Aorta (tissue), 5 donors: ENCODE measurements around the gene HAND2. TPM values are rescaled to one million over a fixed set of nuclear protein-coding genes. Genes with fewer than 3 reads are reported as not detected.

Experiments
- ATAC-seq: fragments of 200-7000 bp; cut with Tn5 transposase; one replicate; pipeline ENCODE4 v1.9.1; 2022; ENCODE audit warnings: moderate library complexity; ENCODE audit not compliant: low FRiP score
- DNase-seq, 2 donors: peaks; one replicate each; pipeline ENCODE4 v3.0.0-alpha.2; 2020
- H3K27ac ChIP-seq, 2 donors: one replicate each; pipeline ENCODE4 v1.5.1; 2013; ENCODE audit warnings: low read length in 2 of 2, mild to moderate bottlenecking in 2 of 2, moderate library complexity in 2 of 2, control low read depth in 1 of 2, inconsistent platforms in 1 of 2, low read depth in 1 of 2
- H3K27me3 ChIP-seq, 2 donors: one replicate each; pipeline ENCODE4 v1.6.1; 2013; ENCODE audit warnings: control low read depth in 1 of 2, low read length in 1 of 2, mild to moderate bottlenecking in 1 of 2, moderate library complexity in 1 of 2; ENCODE audit not compliant: insufficient read depth in 2 of 2, control insufficient read depth in 1 of 2
- H3K36me3 ChIP-seq, 2 donors: one replicate each; pipeline ENCODE4 v1.6.1; 2013; ENCODE audit warnings: control low read depth in 1 of 2, low read length in 1 of 2, mild to moderate bottlenecking in 1 of 2; ENCODE audit not compliant: insufficient read depth in 2 of 2, control insufficient read depth in 1 of 2
- H3K4me1 ChIP-seq, 2 donors: one replicate each; pipeline ENCODE4 v1.6.1; 2013; ENCODE audit warnings: low read length in 2 of 2, control low read depth in 1 of 2, mild to moderate bottlenecking in 1 of 2, moderate library complexity in 1 of 2; ENCODE audit not compliant: insufficient read depth in 2 of 2, control insufficient read depth in 1 of 2
- H3K4me3 ChIP-seq, 2 donors: one replicate each; pipeline ENCODE4 v1.5.1; 2013; ENCODE audit warnings: low read length in 2 of 2, control low read depth in 1 of 2, mild to moderate bottlenecking in 1 of 2
- H3K9me3 ChIP-seq: one replicate; pipeline ENCODE4 v1.6.1; 2013; ENCODE audit warnings: mild to moderate bottlenecking, low read length; ENCODE audit not compliant: control insufficient read depth
- WGBS, 2 donors: extraction: QIAGEN DNeasy Blood & Tissue Kit; methylation state at CpG; one replicate each; pipeline ENCODE4 v1.1.7; 2013; 5-methylcytosine and 5-hydroxymethylcytosine counted together
- intact Hi-C, 2 donors: fragments of 100-400 bp; cut with DNase I; formaldehyde crosslinking; loops; one replicate each; pipeline versions ENCODE4 v1.14.2 to v1.15.0; 2022
- polyA plus RNA-seq, 2 donors: library from polyadenylated mRNA; stranded (reverse); fragments of 200-250 nt; gene quantifications; one replicate each; pipeline ENCODE4 v1.2.3, GENCODE V29; 2013
- total RNA-seq, 2 donors: library from RNA; stranded (reverse); fragmentation: NEBNext Ultra II Directional; extraction: Animal tissue kit (Norgen Biotek cat#: 25700); gene quantifications; one replicate each; pipeline ENCODE4 v1.2.1, GENCODE V29; 2021
- donor health status: healthy with polysubstance abuse.
- donor health status: Bipolar disorder and iron deficiency.
- donor health status: DM: no; HTN: no; CAD: no.
- donor health status: DM: no; HTN: no; CAD: no.
- donor health status: DM: yes; HTN: yes; CAD: no.

Gene HAND2
- total and polyA plus RNA-seq, 4 donors = 5.2 to 36.7 (median 18.3) TPM

DNA sequence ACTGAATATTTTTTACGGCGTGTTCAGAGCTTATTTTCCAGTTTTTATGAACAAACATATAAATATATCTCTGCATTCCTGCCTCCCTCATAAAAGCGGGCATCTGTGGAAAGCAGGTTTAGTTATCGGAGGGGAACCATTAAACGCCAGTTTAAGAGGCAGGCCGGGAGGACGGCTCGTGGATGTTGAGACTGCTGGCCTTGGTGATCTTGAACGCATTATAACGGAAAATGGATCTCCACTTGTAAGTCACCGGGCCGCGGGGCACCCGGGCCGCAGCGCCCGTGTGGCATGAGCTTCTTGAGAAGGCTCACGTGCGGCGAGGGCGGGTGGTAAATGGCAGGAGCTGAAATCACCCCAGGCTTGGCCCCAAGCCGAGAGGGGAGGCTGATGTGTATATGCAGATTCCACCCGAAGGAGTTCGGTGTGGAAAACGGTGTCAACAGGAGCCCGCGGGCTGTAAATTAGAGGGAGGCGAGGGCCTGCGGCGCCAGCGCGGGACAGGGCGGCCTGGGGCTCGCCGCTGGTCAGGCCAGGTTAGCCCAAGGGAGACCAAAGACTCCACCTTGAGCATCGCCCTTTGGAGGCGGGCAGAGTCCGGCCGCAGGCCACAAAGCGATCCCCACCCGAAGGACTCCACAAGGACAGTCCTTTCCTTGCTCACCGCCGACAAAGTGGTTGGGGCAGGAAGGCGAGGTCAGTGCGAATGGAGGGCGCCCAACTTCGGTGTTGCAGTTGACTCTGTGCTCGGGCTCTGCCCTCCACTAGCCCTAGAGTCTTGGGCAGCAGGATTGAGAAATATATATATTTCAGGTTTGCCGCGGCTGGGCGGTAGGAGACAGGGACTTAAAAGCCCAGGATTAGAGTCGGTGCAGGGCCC is 1.3 kb upstream of the HAND2 start:
- Histone ChIP-seq H3K9me3 (no peaks in the 10 kb centered on the region), H3K36me3 (no peaks in the 10 kb centered on the region), H3K4me3 (peak overlapping the region in 1 of 2 donors; percentile 48), H3K27me3 (no peaks in the 10 kb centered on the region), H3K4me1 (no peaks in the 10 kb centered on the region), H3K27ac (peak overlapping the region in 1 of 2 donors; percentile 25)
- peak; percentile 22 for ATAC-seq
- intact Hi-C loops = loop anchor here in 1 of 2 donors (5.0 kb wide), 1 partner anchor 56 kb away; no protein-coding TSS in a partner anchor
- 56 to 79% methylated on average over 52 of the region's 52 CpGs for WGBS, 2 donors
- DNase-seq = peak; percentile 56 to 74

DNA sequence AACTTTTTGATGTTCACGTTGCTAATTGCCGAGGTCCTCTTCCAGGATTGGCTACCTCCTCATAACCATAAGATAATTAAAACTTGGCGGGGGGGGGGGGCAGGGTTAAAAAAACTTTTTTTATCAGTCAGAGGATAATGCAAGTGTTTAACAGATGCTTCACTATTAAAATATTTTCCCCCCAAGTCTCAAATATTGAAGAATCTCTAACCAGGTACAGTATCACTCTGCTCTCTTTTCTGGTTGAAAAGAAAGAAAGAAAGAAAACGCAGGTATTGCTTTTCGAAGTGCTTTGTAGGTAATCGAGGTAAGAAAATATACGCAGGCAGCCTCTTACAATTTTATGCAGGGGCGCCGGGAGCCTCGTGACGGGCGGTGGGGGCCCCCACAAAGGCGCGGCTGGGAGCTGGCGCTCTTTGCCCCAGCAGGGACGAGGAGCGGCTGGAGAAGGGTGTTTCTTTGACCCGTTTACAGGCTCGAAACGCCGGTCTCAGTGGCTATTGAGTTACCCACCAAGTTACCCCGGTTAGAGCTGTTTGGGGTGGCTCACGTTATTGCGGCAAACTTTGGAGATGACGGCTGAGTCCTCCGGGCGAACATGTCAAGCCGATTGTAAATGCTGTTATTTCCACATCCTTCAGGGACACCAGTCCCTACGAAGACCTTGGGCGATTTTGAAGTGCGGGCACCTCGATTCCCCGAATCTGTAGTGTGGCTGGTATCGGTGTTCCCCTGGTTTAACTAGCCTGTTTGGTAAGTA is 477 bp upstream of the HAND2 start:
- Histone ChIP-seq H3K4me3 (peak overlapping the region; percentile 48 to 97), H3K4me1 (no peaks in the 10 kb centered on the region), H3K27me3 (no peaks in the 10 kb centered on the region), H3K36me3 (no peaks in the 10 kb centered on the region), H3K27ac (peak overlapping the region in 1 of 2 donors; percentile 46), H3K9me3 (no peaks in the 10 kb centered on the region)
- DNase-seq = peak in 1 of 2 donors; percentile 72
- intact Hi-C loops = loop anchor here in 1 of 2 donors (5.0 kb wide), 1 partner anchor 57 kb away; no protein-coding TSS in a partner anchor
- no peak for ATAC-seq
- WGBS, 2 donors = 9 to 14% methylated on average over 34 of the region's 34 CpGs

DNA sequence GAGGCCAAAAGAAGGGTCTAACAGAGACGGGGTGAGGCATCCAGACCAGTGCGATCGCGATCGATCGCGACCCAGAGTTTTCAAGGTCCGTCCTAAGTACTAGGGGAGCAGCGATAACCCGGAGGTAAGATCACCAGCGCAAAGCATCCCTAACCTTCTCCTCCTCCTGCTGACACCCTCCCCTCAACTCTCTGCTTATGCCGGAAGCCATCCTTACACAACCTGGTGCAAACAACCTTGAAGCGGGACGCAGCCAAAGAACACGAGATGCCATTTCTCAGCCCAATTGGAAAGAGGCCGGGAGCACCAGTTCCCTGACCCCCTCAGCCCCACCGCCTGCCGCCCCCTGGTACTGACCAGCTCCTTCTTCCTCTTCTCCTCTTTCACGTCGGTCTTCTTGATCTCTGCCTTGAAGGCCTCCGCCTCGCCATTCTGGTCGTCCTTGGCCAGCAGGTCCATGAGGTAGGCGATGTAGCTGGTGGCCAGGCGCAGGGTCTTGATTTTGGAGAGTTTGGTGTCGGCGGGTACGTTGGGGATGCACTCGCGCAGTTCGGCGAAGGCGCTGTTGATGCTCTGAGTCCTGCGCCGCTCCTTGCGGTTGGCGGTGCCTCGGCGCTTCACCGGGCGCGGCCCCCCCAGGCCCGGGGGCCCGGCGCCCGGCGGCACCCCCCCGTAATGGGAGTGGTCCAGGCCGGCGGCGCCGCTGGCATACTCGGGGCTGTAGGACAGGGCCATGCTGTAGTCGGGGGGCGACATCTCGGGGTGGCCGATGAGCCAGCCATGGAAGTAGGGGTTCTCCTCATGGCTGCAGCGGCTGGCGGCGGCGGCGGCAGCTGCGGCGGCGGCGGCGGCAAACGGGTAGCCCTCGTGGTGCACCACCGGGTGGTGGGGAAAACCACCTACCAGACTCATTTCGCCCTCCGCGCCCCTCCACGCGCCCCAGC is 1.4 kb downstream of the HAND2 start:
- no peaks in the 10 kb centered on the region for H3K9me3 ChIP-seq
- H3K4me1 ChIP-seq = no peaks in the 10 kb centered on the region
- peak overlapping the region; percentile 95 to 99 for H3K27ac ChIP-seq
- H3K4me3 ChIP-seq = peak overlapping the region; percentile 86 to 97
- DNase-seq (peak; percentile 56 to 69), ATAC-seq (peak; percentile 20)
- no peaks in the 10 kb centered on the region for H3K36me3 ChIP-seq
- intact Hi-C loops = loop anchor here in 1 of 2 donors (5.0 kb wide), 1 partner anchor 219 kb away; no protein-coding TSS in a partner anchor
- no peaks in the 10 kb centered on the region for H3K27me3 ChIP-seq
- 2 to 3% methylated on average over 57 to 75 of the region's 75 CpGs for WGBS, 2 donors

DNA sequence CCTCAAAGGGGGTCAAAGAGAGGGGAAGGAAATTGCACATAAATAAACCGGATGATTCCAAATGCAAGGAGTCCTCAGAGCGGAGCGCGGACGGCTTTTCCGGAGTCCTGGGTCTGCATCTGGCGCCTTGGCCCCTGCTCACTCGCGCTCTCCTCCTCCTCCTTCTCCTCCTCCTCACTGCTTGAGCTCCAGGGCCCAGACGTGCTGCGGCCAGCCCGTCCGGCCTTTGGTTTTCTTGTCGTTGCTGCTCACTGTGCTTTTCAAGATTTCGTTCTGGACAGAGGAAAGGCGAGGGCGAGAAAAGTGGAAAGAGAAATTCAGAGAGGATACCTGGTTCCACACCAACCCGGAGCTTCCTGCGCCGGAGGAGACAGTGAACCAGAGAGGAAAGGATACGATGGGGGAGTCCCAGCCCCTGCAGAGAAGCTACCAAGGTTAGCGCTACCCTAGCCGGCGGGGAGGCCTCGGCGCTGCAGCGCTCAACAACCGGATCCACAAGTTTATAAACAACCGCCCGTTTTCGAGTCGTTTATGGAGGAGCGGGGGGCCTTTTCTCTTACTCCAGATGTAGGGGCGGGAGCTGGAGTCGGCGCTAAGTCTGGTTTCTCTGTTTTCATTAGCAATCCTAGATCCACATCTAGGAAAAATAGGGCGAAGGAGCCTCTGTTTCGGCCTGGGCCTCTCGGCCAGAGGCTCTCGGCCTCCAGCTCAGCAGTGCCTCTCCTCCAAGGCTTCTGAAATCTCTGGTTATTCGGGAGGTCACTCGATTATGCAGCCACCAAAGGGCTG is 2.7 kb downstream of the HAND2 start:
- Histone ChIP-seq H3K27ac (peak overlapping the region; percentile 48 to 76), H3K27me3 (no peaks in the 10 kb centered on the region), H3K4me1 (no peaks in the 10 kb centered on the region), H3K4me3 (peak overlapping the region; percentile 86 to 97), H3K9me3 (no peaks in the 10 kb centered on the region), H3K36me3 (no peaks in the 10 kb centered on the region)
- intact Hi-C loops = loop anchor here in 1 of 2 donors (5.0 kb wide), 1 partner anchor 220 kb away; no protein-coding TSS in a partner anchor
- DNase-seq (peak in 1 of 2 donors; percentile 56), ATAC-seq (no peak)
- WGBS, 2 donors = 24 to 27% methylated on average over 42 of the region's 42 CpGs

GRCh38 chr4:173526724-173527102 is 3.3 kb downstream of the HAND2 start:
- H3K36me3 ChIP-seq = no peaks in the 10 kb centered on the region
- 30 to 35% methylated on average over 13 of the region's 13 CpGs for WGBS, 2 donors
- no peaks in the 10 kb centered on the region for H3K27me3 ChIP-seq
- H3K27ac ChIP-seq = peak overlapping the region; percentile 12 to 76
- H3K4me1 ChIP-seq = no peaks in the 10 kb centered on the region
- H3K9me3 ChIP-seq = no peaks in the 10 kb centered on the region
- H3K4me3 ChIP-seq = peak overlapping the region; percentile 86 to 97
- intact Hi-C loops = loop anchor here in 1 of 2 donors (5.0 kb wide), 1 partner anchor 221 kb away; no protein-coding TSS in a partner anchor
- ATAC-seq = no peak
- DNase-seq = no peak

GRCh38 chr4:173526027-173526482 is 4.0 kb downstream of the HAND2 start:
- DNase-seq (no peak), ATAC-seq (no peak)
- no peaks in the 10 kb centered on the region for H3K4me1 ChIP-seq
- no peaks in the 10 kb centered on the region for H3K9me3 ChIP-seq
- 31 to 42% methylated on average over 10 of the region's 10 CpGs for WGBS, 2 donors
- H3K27ac ChIP-seq = peak overlapping the region; percentile 17 to 76
- H3K4me3 ChIP-seq = peak overlapping the region; percentile 86 to 97
- intact Hi-C loops = loop anchor here in 1 of 2 donors (5.0 kb wide), 1 partner anchor 221 kb away; no protein-coding TSS in a partner anchor
- H3K27me3 ChIP-seq = no peaks in the 10 kb centered on the region
- H3K36me3 ChIP-seq = no peaks in the 10 kb centered on the region

GRCh38 chr4:173525118-173526011 is 4.7 kb downstream of the HAND2 start:
- ATAC-seq (no peak), DNase-seq (peak in 1 of 2 donors; percentile 43)
- intact Hi-C loops = loop anchor here in 1 of 2 donors (5.0 kb wide), 1 partner anchor 222 kb away; no protein-coding TSS in a partner anchor
- Histone ChIP-seq H3K4me1 (no peaks in the 10 kb centered on the region), H3K9me3 (no peaks in the 10 kb centered on the region), H3K36me3 (no peaks in the 10 kb centered on the region), H3K4me3 (peak overlapping the region; percentile 86 to 97), H3K27me3 (no peaks in the 10 kb centered on the region), H3K27ac (peak overlapping the region; percentile 43 to 61)
- 33 to 51% methylated on average over 48 of the region's 48 CpGs for WGBS, 2 donors
